HepG2 (cell line): ENCODE data around the gene THBS2. TPM values are rescaled to one million over a fixed set of nuclear protein-coding genes. Genes with fewer than 3 reads are reported as not detected.

ENCODE experiments used
- ATAC-seq: fragments of 200-7000 bp; cut with Tn5 transposase; 3 replicates; pipeline ENCODE4 v1.9.1; 2020; ENCODE audit warnings: mild to moderate bottlenecking, moderate library complexity
- BruUV-seq: library from RNA; stranded (reverse); fragments of 400-500 nt; replicated peaks from 2 replicates; lab custom pipeline; 2021; lab: Mats Ljungman, UMichigan
- CTCF ChIA-PET: fragments of 300-600 bp; formaldehyde crosslinking; extraction: SDS; loops from one replicate; lab custom pipeline; 2021; ENCODE audit warnings: low total read pairs, inconsistent platforms, low intra/inter-chr PET ratio; lab: Yijun Ruan, JAX
- POLR2A ChIA-PET: fragments of 350-600 bp; sonication (Branson Sonifier 250); formaldehyde crosslinking; loops from one replicate; lab custom pipeline; 2020; ENCODE audit warnings: antibody characterized with exemption, inconsistent platforms; lab: Yijun Ruan, JAX
- DNase-seq: peaks from one replicate; pipeline ENCODE4 v3.0.0-alpha.2; 2015; ENCODE audit warnings: low spot score
- FAIRE-seq: peaks from 3 replicates; lab custom pipeline; 2011; peaks lifted over from hg19 to GRCh38; lab: Jason Lieb, UNC
- H2AFZ ChIP-seq: one replicate; pipeline ENCODE4 v1.6.1; 2011; ENCODE audit warnings: low read length, inconsistent platforms
- H3K27ac ChIP-seq: fragments of 300-600 bp; 3 replicates; pipeline ENCODE4 v1.8.0; 2011; ENCODE audit warnings: mixed run types, mild to moderate bottlenecking, mixed read lengths, low read length, inconsistent platforms; ENCODE audit not compliant: insufficient read depth; ENCODE audit errors: extremely low read length
- H3K27me3 ChIP-seq, 2 experiments: fragments of 200-600 bp in 1 of 2; 2 replicates in 1 of 2; 3 replicates in 1 of 2; pipeline versions ENCODE4 v1.6.0 to v1.8.0; 2011; ENCODE audit warnings: low read length in 2 of 2, mild to moderate bottlenecking in 2 of 2, moderate library complexity in 2 of 2, inconsistent platforms in 1 of 2; ENCODE audit not compliant: insufficient read depth in 2 of 2, control insufficient read depth in 1 of 2
- H3K36me3 ChIP-seq, 2 experiments: fragments of 200-600 bp in 1 of 2; replicated peaks in 1 of 2; 2 replicates in 1 of 2; 3 replicates in 1 of 2; pipeline versions ENCODE4 v1.5.1 to v1.8.0; 2011; ENCODE audit warnings: low read length in 2 of 2, inconsistent platforms in 1 of 2; ENCODE audit not compliant: insufficient read depth in 2 of 2, control insufficient read depth in 1 of 2
- H3K4me1 ChIP-seq: 2 replicates; pipeline ENCODE4 v1.5.1; 2012; ENCODE audit warnings: low read length, inconsistent platforms; ENCODE audit not compliant: insufficient read depth
- H3K4me2 ChIP-seq: 2 replicates; pipeline ENCODE4 v1.6.0; 2011; ENCODE audit warnings: low read depth, low read length, inconsistent platforms
- H3K4me3 ChIP-seq, 3 experiments: fragments of 200-600 bp in 1 of 3; sonication (generic), shearing (Covaris generic) in 1 of 3; replicated peaks in 1 of 3; 2 replicates each; pipeline ENCODE4 v1.5.1; 2011 to 2016; ENCODE audit warnings: low read length in 3 of 3, inconsistent platforms in 2 of 3, low read depth in 2 of 3, mild to moderate bottlenecking in 2 of 3, control low read depth in 1 of 3, mixed read lengths in 1 of 3; ENCODE audit not compliant: insufficient read depth in 1 of 3
- H3K79me2 ChIP-seq: one replicate; pipeline ENCODE4 v1.6.1; 2011; ENCODE audit warnings: low read length, inconsistent platforms; ENCODE audit not compliant: insufficient read depth
- H3K9ac ChIP-seq: 2 replicates; pipeline ENCODE4 v1.6.0; 2011; ENCODE audit warnings: mild to moderate bottlenecking, low read depth, low read length, inconsistent platforms; ENCODE audit not compliant: insufficient read depth
- H3K9me3 ChIP-seq: 2 replicates; pipeline ENCODE4 v1.5.1; 2012; ENCODE audit warnings: mild to moderate bottlenecking, low read length
- H4K20me1 ChIP-seq: 2 replicates; pipeline ENCODE4 v1.6.0; 2011; ENCODE audit warnings: inconsistent platforms, mild to moderate bottlenecking, low read length, moderate library complexity; ENCODE audit not compliant: insufficient read depth
- CEBPB ChIP-seq: IDR thresholded peaks from 2 replicates; pipeline ENCODE4 v1.6.1; 2011; ENCODE audit warnings: low read depth, low read length, improper control_type of control experiment, borderline replicate concordance
- EED ChIP-seq: sonication (generic); formaldehyde crosslinking; IDR thresholded peaks from 2 replicates; pipeline ENCODE4 v1.5.0; 2020; ENCODE audit warnings: mild to moderate bottlenecking, missing genetic modification reagents
- GLI4 ChIP-seq: sonication (generic); formaldehyde crosslinking; IDR thresholded peaks from 2 replicates; pipeline ENCODE4 v1.5.1; 2020; ENCODE audit warnings: missing genetic modification reagents, mild to moderate bottlenecking, moderate library complexity, borderline replicate concordance
- KDM1A ChIP-seq: IDR thresholded peaks from 2 replicates; pipeline ENCODE4 v1.6.1; 2016; ENCODE audit warnings: missing compliant biosample characterization
- RAD21 ChIP-seq: fragments of 450-650 bp; formaldehyde crosslinking; IDR thresholded peaks from 2 replicates; pipeline ENCODE4 v1.5.0; 2020; ENCODE audit warnings: mild to moderate bottlenecking
- ZNF251 ChIP-seq: sonication (generic); formaldehyde crosslinking; IDR thresholded peaks from 2 replicates; pipeline ENCODE4 v1.9.0; 2021; ENCODE audit warnings: mild to moderate bottlenecking, missing genetic modification reagents
- ZNF274 ChIP-seq: sonication (generic); formaldehyde crosslinking; IDR thresholded peaks from 2 replicates; pipeline ENCODE4 v1.5.1; 2020; ENCODE audit warnings: mild to moderate bottlenecking, missing genetic modification reagents
- ZNF720 ChIP-seq: sonication (generic); formaldehyde crosslinking; IDR thresholded peaks from 2 replicates; pipeline ENCODE4 v1.4.0; 2020; ENCODE audit warnings: missing genetic modification reagents
- ZNF879 ChIP-seq: sonication (generic); formaldehyde crosslinking; IDR thresholded peaks from 2 replicates; pipeline ENCODE4 v1.8.1; 2023; ENCODE audit warnings: missing genetic modification reagents
- WGBS: methylation state at CpG from one replicate; pipeline ENCODE4 v1.1.6; 2017; ENCODE audit warnings: low lambda C conversion rate; 5-methylcytosine and 5-hydroxymethylcytosine counted together
- in situ Hi-C: cut with HindIII; loops from 2 replicates; pipeline ENCODE4 v1.10.0; 2017; ENCODE audit warnings: low pct_unique_long_range_greater_than_20kb; ENCODE audit not compliant: extremely low pct_ligation_motif_present
- intact Hi-C: fragments of 100-400 bp; cut with micrococcal nuclease; formaldehyde crosslinking; loops from one replicate; pipeline ENCODE4 v1.10.0; 2022; ENCODE audit not compliant: unreplicated experiment
- polyA plus RNA-seq, 8 experiments: library from polyadenylated mRNA; depleted of rRNA in 3 of 8; stranded (reverse) in 7 of 8; unstranded in 1 of 8; fragments of >200 nt; fragmentation: Illumina TruSeq in 4 of 8; extraction: Trizol in 4 of 8; gene quantifications; 2 replicates each; pipeline versions ENCODE4 v1.2.1 to v1.2.3, GENCODE V29; 2011 to 2016; ENCODE audit warnings: low read depth in 4 of 8, missing spikeins in 1 of 8, mixed read lengths in 1 of 8; ENCODE audit not compliant: insufficient read depth in 1 of 8
- total RNA-seq, 5 experiments: library from RNA; depleted of rRNA; stranded (reverse); fragments of >200 nt; fragmentation: Illumina TruSeq; extraction: Trizol; gene quantifications; 2 replicates each; pipeline ENCODE4 v1.2.3, GENCODE V29; 2016; ENCODE audit warnings: low read depth in 1 of 5

Gene THBS2
- total and polyA plus RNA-seq, 2 of the 13 experiments (the other 11 are each of a cell fraction or from before 2014, with no cell fraction given): 0.12 to 0.15 TPM

DNA sequence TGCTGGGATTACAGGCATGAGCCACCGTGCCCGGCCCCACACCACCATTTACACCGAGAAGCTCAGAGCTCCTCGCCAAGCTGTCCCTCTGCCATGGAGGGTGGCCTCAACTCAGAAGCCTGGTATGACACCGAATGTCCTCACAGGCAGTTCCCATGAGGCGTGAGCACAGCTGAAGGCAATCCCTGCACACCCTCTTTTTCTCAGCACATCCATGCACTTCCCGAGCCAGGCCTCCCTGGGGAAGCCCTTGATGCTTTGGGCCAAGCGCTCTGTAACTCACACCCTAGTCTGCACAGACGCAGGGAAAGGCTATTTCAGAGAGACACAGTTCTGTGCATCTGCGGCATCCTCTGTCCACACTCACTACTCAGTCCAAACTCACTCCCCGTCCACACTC, 18.4 kb downstream of the THBS2 start:
- CTCF ChIA-PET: no interaction called here
- Histone ChIP-seq H3K4me3 (no peak overlapping the region), H3K27me3 (peaks cover 4 to 37% of the 10 kb centered on the region in 2 experiments; a peak in 4 of 5 replicates), H3K79me2 (no peaks in the 10 kb centered on the region), H2AFZ (no peak overlapping the region), H4K20me1 (no peaks in the 10 kb centered on the region), H3K27ac (no peak overlapping the region), H3K4me2 (no peak overlapping the region), H3K36me3 (no peaks in the 10 kb centered on the region), H3K9me3 (peaks cover 10% of the 10 kb centered on the region), H3K4me1 (no peaks in the 10 kb centered on the region), H3K9ac (no peak overlapping the region)
- 30% methylated on average over 11 of the region's 11 CpGs for WGBS
- FAIRE-seq (no peak), ATAC-seq (no peak), DNase-seq (no peak)
- POLR2A ChIA-PET: no interaction called here
- in situ Hi-C loops (no loop called here), intact Hi-C loops (no loop called here)
- TF ChIP-seq ZNF720 (no peak), KDM1A (no peak), EED (CRISPR knock-in tag) (peak; percentile 30; the same call in 1 of the 2 replicates), CEBPB (no peak), RAD21 (CRISPR knock-in tag) (no peak), ZNF274 (CRISPR knock-in tag) (no peak), ZNF879 (CRISPR knock-in tag) (no peak)
- no TSS peak for BruUV-seq

DNA sequence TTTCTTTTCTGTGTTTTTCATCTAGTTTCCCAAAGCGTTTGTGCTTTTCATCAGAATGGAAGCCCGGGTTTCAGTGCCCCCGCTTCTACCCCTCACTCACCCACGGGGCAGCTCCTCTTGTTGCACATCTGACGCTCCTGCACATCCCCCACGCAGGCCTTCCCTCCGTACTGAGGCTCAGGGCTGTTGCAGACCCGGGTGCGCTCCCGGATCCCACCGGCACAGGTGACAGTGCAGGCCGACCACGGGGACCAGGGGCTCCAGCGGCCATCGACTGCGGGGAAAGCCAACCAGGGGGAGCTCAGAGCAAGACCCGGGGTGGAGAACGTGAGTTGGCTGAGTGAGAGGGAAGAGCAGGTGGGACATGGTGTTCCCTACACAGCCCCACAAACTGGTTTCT, 19.0 kb downstream of the THBS2 start:
- Histone ChIP-seq H3K27me3 (peaks cover 4 to 36% of the 10 kb centered on the region in 2 experiments; a peak in 4 of 5 replicates), H3K9ac (no peak overlapping the region), H3K79me2 (no peaks in the 10 kb centered on the region), H3K36me3 (no peaks in the 10 kb centered on the region), H4K20me1 (no peaks in the 10 kb centered on the region), H3K9me3 (peaks cover 10% of the 10 kb centered on the region), H3K27ac (no peak overlapping the region), H3K4me2 (no peak overlapping the region), H3K4me3 (no peak overlapping the region), H2AFZ (no peak overlapping the region), H3K4me1 (no peaks in the 10 kb centered on the region)
- no peak for ATAC-seq
- DNase-seq: no peak
- intact Hi-C loops (no loop called here), in situ Hi-C loops (no loop called here)
- no peak for TF ChIP-seq GLI4 (CRISPR knock-in tag)
- no peak for TF ChIP-seq ZNF251
- 65% methylated on average over 18 of the region's 18 CpGs for WGBS
- FAIRE-seq: no peak
- ChIA-PET POLR2A (no interaction called here), CTCF (no interaction called here)
- BruUV-seq: no TSS peak
